ENCODE results near the gene CDK5RAP1.

- TF ChIP-seq ZFP30 (CRISPR knock-in tag; IDR thresholded peaks at IDR 0.05) = no peak
- TF ChIP-seq CREB5 (CRISPR knock-in tag; IDR thresholded peaks at IDR 0.05; ENCODE audit: low read depth) = no peak
- no peak for TF ChIP-seq TSHZ2 (CRISPR knock-in tag; IDR thresholded peaks at IDR 0.05)
- no peak for TF ChIP-seq ZNF565 (CRISPR knock-in tag; conservative IDR thresholded peaks at IDR 0.05; ENCODE audit: low read depth)
- TF ChIP-seq PATZ1 (CRISPR knock-in tag; IDR thresholded peaks at IDR 0.05; ENCODE audit: borderline replicate concordance) = no peak
- TF ChIP-seq ISL1 (CRISPR knock-in tag; IDR thresholded peaks at IDR 0.05) = no peak
- TF ChIP-seq ZFP3 (CRISPR knock-in tag; IDR thresholded peaks at IDR 0.05) = no peak
- TF ChIP-seq GLIS3 (CRISPR knock-in tag; IDR thresholded peaks at IDR 0.05) = no peak
- TF ChIP-seq ZC3H10 (CRISPR knock-in tag; IDR thresholded peaks at IDR 0.05) = no peak
- no peak for TF ChIP-seq POU6F1 (CRISPR knock-in tag; IDR thresholded peaks at IDR 0.05; ENCODE audit: borderline replicate concordance, low read depth)
- TF ChIP-seq OSR1 (CRISPR knock-in tag; IDR thresholded peaks at IDR 0.05) = no peak
Measured at GRCh38 chr20:33377366-33377765, 24.0 kb downstream of the CDK5RAP1 start.
